Measurements from ENCODE around the gene CFAP52. TPM values are rescaled to one million over a fixed set of nuclear protein-coding genes. Genes with fewer than 3 reads are reported as not detected.
"Not testable (repeated sequence)": the region's sequence is repeated elsewhere in the genome, so short reads cannot be mapped to it uniquely, and the experiment has no call there.

The CFAP52 gene
- total and polyA plus RNA-seq, 2 donors (not counting 3 experiments of a cell fraction or from before 2014, with no cell fraction given): not detected

DNA sequence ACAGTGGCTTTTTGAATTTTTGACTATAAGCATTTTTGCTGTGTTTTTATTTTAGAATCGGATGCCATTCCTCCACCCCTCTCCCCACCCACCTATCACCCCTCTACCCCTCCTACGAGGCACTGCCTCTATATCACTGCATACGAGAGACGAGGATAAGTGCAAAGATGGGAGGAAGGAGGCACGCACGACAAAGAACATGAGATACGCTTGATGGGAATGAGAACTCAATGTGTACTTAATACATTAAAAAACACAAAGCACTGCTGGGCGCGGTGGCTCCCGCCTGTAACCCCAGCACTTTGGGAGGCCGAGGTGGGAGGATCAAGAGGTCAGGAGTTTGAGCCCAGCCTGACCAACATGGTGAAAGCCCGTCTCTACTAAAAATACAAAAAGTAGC is 60.1 kb downstream of the CFAP52 start:
- H3K79me2 ChIP-seq (ENCODE audit: control insufficient read depth, insufficient read depth, low read length): no peaks in the 10 kb centered on the region
- TF ChIP-seq FOS (IDR thresholded peaks at IDR 0.05; ENCODE audit: borderline replicate concordance, insufficient read depth, low read length): no peak
- TF ChIP-seq EZH2 (IDR thresholded peaks at IDR 0.05; ENCODE audit: borderline replicate concordance, low read depth, low read length, severe bottlenecking): no peak
- TF ChIP-seq MYC (IDR thresholded peaks at IDR 0.05; ENCODE audit: low read depth, low read length): no peak
- no peak for TF ChIP-seq JUN (IDR thresholded peaks at IDR 0.05; ENCODE audit: borderline replicate concordance, insufficient read depth, insufficient read length, low read depth)
- no peak for TF ChIP-seq POLR2AphosphoS5 (IDR thresholded peaks at IDR 0.05; ENCODE audit: insufficient read depth, low read depth, low read length)
- TF ChIP-seq, protein P1, sequence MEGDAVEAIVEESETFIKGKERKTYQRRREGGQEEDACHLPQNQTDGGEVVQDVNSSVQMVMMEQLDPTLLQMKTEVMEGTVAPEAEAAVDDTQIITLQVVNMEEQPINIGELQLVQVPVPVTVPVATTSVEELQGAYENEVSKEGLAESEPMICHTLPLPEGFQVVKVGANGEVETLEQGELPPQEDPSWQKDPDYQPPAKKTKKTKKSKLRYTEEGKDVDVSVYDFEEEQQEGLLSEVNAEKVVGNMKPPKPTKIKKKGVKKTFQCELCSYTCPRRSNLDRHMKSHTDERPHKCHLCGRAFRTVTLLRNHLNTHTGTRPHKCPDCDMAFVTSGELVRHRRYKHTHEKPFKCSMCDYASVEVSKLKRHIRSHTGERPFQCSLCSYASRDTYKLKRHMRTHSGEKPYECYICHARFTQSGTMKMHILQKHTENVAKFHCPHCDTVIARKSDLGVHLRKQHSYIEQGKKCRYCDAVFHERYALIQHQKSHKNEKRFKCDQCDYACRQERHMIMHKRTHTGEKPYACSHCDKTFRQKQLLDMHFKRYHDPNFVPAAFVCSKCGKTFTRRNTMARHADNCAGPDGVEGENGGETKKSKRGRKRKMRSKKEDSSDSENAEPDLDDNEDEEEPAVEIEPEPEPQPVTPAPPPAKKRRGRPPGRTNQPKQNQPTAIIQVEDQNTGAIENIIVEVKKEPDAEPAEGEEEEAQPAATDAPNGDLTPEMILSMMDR (IDR thresholded peaks at IDR 0.05; ENCODE audit: extremely low read depth in 1 of 2, insufficient read depth in 1 of 2, low read depth in 1 of 2, low read length in 2 of 2): no peak
- TF ChIP-seq POLR2A (IDR thresholded peaks at IDR 0.05; ENCODE audit: low read depth, low read length): no peak
- no peak for TF ChIP-seq GATA2 (IDR thresholded peaks at IDR 0.05; ENCODE audit: insufficient read depth, insufficient read length, low read depth, low read length)
- TF ChIP-seq, protein P2, sequence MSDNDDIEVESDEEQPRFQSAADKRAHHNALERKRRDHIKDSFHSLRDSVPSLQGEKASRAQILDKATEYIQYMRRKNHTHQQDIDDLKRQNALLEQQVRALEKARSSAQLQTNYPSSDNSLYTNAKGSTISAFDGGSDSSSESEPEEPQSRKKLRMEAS (IDR thresholded peaks at IDR 0.05; ENCODE audit: insufficient read depth, insufficient read length): no peak
- H2AFZ ChIP-seq (ENCODE audit: low read depth, low read length): no peak overlapping the region
- intact Hi-C loops (cut with micrococcal nuclease): no loop called here
- H4K20me1 ChIP-seq (replicated peaks; ENCODE audit: control insufficient read depth, extremely low read depth, insufficient read depth, low read length): no peaks in the 10 kb centered on the region
- dilution Hi-C loops (cut with MboI; ENCODE audit: extremely low pct_ligation_motif_present, low sequenced_read_pairs): no loop called here
- no peaks in the 10 kb centered on the region for H3K9me1 ChIP-seq (replicated peaks; ENCODE audit: control insufficient read depth, extremely low read depth, insufficient read depth, low read length)
- FAIRE-seq (no peak), DNase-seq (ENCODE audit: low read depth, low spot score) (no peak)
- H3K4me2 ChIP-seq (ENCODE audit: insufficient read depth, low read length): no peak overlapping the region
- no TSS peak for BruUV-seq (replicated peaks)
- H3K27me3 ChIP-seq (ENCODE audit: control insufficient read depth in 2 of 2, insufficient read depth in 2 of 2, low read length in 2 of 2): no peaks in the 10 kb centered on the region
- ChIA-PET POLR2A (no interaction called here), CTCF (no interaction called here)
- H3K4me3 ChIP-seq (replicated peaks in 1 of 3; ENCODE audit: insufficient read depth in 1 of 3, low read depth in 1 of 3, low read length in 3 of 3): no peak overlapping the region
- no peaks in the 10 kb centered on the region for H3K36me3 ChIP-seq (ENCODE audit: control insufficient read depth in 2 of 2, extremely low read depth in 1 of 2, insufficient read depth in 2 of 2, low read length in 2 of 2)
- no peak overlapping the region for H3K27ac ChIP-seq (ENCODE audit: insufficient read depth, low read depth, low read length)
- no peaks in the 10 kb centered on the region for H3K9me3 ChIP-seq (replicated peaks; ENCODE audit: control insufficient read depth, insufficient read depth, low read length)
- H3K9ac ChIP-seq (replicated peaks; ENCODE audit: extremely low read depth, insufficient read depth, low read length): no peak overlapping the region
- H3K4me1 ChIP-seq (ENCODE audit: control insufficient read depth, extremely low read depth, insufficient read depth, low read length): no peaks in the 10 kb centered on the region

DNA sequence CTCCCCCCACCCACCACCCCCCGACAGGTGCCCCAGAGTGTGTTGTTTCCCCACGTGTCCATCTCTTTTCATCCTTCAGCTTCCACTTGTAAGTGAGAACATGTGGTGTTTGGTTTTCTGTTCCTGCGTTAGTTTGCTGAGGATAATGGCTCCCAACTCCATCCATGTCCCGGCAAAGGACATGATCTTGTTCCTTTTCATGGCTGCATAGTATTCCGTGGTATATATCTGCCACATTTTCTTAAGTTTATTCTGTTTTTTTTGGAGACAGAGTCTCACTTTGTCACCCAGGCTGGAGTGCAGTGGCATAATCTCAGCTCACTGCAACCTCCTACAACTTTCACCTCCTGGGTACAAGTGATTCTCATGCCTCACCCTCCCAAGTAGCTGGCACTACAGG is 63.9 kb downstream of the CFAP52 start:
- intact Hi-C loops (cut with micrococcal nuclease); H3K27ac ChIP-seq (ENCODE audit: insufficient read depth, low read depth, low read length); H3K9me3 ChIP-seq (replicated peaks; ENCODE audit: control insufficient read depth, insufficient read depth, low read length); dilution Hi-C loops (cut with MboI; ENCODE audit: extremely low pct_ligation_motif_present, low sequenced_read_pairs); H3K27me3 ChIP-seq (ENCODE audit: control insufficient read depth in 2 of 2, insufficient read depth in 2 of 2, low read length in 2 of 2); H3K79me2 ChIP-seq (ENCODE audit: control insufficient read depth, insufficient read depth, low read length); H3K36me3 ChIP-seq (ENCODE audit: control insufficient read depth in 2 of 2, extremely low read depth in 1 of 2, insufficient read depth in 2 of 2, low read length in 2 of 2); BruUV-seq (replicated peaks); CTCF ChIA-PET; H3K4me3 ChIP-seq (replicated peaks in 1 of 3; ENCODE audit: insufficient read depth in 1 of 3, low read depth in 1 of 3, low read length in 3 of 3); H3K9me1 ChIP-seq (replicated peaks; ENCODE audit: control insufficient read depth, extremely low read depth, insufficient read depth, low read length); H3K4me1 ChIP-seq (ENCODE audit: control insufficient read depth, extremely low read depth, insufficient read depth, low read length); H2AFZ ChIP-seq (ENCODE audit: low read depth, low read length); H4K20me1 ChIP-seq (replicated peaks; ENCODE audit: control insufficient read depth, extremely low read depth, insufficient read depth, low read length); H3K4me2 ChIP-seq (ENCODE audit: insufficient read depth, low read length); H3K9ac ChIP-seq (replicated peaks; ENCODE audit: extremely low read depth, insufficient read depth, low read length); FAIRE-seq; POLR2A ChIA-PET; DNase-seq (ENCODE audit: low read depth, low spot score): not testable (repeated sequence)

All from endothelial cell of umbilical vein (primary cell).